Neutrophil (primary cell): ENCODE measurements around the gene TTYH3.

Experiments used
- H3K27ac ChIP-seq: fragments of 200-600 bp; sonication (generic); 2 replicates; pipeline ENCODE4 v1.5.1; 2016; ENCODE audit warnings: mild to moderate bottlenecking, moderate library complexity
- H3K27me3 ChIP-seq: fragments of 200-600 bp; sonication (generic); 2 replicates; pipeline ENCODE4 v1.6.0; 2016; ENCODE audit warnings: mild to moderate bottlenecking
- H3K36me3 ChIP-seq: fragments of 200-600 bp; sonication (generic); 2 replicates; pipeline ENCODE4 v1.5.1; 2017
- H3K4me1 ChIP-seq, 2 experiments: fragments of 200-600 bp in 1 of 2; sonication (generic) in 1 of 2; 1 replicate in 1 of 2; 2 replicates in 1 of 2; pipeline versions ENCODE4 v1.5.1 to v1.6.1; 2013 to 2016; ENCODE audit warnings: low read depth in 1 of 2, low read length in 1 of 2, mild to moderate bottlenecking in 1 of 2, moderate library complexity in 1 of 2; ENCODE audit not compliant: control insufficient read depth in 1 of 2, insufficient read depth in 1 of 2
- H3K4me3 ChIP-seq, 2 experiments: fragments of 200-600 bp in 1 of 2; sonication (generic) in 1 of 2; 1 replicate in 1 of 2; 2 replicates in 1 of 2; pipeline ENCODE4 v1.5.1; 2013 to 2016; ENCODE audit warnings: low read depth in 1 of 2, low read length in 1 of 2, mild to moderate bottlenecking in 1 of 2, moderate library complexity in 1 of 2
- H3K9me3 ChIP-seq: fragments of 200-600 bp; sonication (generic); 2 replicates; pipeline ENCODE4 v1.5.1; 2016
- TF ChIP-seq, protein P1 (sequence below): fragments of 200-600 bp; sonication (generic); IDR thresholded peaks from 2 replicates; pipeline ENCODE4 v1.5.1; 2016; ENCODE audit warnings: antibody characterized with exemption

The TTYH3 gene, protein sequence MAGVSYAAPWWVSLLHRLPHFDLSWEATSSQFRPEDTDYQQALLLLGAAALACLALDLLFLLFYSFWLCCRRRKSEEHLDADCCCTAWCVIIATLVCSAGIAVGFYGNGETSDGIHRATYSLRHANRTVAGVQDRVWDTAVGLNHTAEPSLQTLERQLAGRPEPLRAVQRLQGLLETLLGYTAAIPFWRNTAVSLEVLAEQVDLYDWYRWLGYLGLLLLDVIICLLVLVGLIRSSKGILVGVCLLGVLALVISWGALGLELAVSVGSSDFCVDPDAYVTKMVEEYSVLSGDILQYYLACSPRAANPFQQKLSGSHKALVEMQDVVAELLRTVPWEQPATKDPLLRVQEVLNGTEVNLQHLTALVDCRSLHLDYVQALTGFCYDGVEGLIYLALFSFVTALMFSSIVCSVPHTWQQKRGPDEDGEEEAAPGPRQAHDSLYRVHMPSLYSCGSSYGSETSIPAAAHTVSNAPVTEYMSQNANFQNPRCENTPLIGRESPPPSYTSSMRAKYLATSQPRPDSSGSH

DNA sequence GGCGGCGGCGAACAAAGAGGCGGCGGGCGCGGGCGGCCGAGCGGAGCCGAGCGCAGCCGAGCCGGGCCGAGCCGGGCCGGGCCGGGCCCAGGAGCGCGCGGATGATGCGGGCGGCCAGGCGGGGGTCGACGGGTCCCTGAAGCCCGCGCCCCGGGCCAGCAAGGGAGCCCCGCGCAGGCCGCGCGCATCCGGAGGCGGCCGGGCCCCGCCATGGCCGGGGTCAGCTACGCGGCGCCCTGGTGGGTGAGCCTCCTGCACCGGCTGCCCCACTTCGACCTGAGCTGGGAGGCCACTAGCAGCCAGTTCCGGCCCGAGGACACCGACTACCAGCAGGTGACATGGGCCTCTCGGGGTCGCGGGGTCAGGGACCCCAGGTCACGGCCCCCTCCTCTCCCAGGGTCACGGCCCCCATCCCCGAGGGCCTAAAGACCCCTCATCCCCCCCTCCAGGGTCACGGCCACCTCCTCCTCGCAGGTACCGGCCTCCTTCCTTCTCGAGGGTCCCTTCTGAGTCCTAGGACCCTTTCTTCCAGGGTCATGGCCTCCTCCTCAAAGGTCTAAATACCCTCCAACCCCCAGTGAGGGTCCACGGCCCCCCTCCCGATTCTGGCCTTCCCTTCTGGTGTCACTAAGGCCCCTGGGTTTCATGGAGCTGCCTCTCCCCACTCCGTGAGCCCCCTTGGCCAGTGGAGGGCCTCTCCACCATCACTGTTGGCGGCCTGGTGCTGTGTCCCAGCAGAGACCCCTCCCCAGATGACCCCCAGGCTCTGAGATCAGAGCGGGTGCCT, at the start of gene TTYH3:
TSS of gene TTYH3 (plus strand) at position 41 of the 787 bp plus-strand sequence. CDS start at position 211, 170 bp downstream.
- Histone ChIP-seq H3K4me3 (peak within 1 kb of the TSS; percentile 80), H3K9me3 (no peaks in the 10 kb centered on the region), H3K4me1 (peaks cover 21 to 28% of the 10 kb centered on the region in 2 experiments), H3K36me3 (no peaks in the 10 kb centered on the region), H3K27ac (peak within 1 kb of the TSS; percentile 55), H3K27me3 (peaks cover 25% of the 10 kb centered on the region)
- TF ChIP-seq, protein P1, sequence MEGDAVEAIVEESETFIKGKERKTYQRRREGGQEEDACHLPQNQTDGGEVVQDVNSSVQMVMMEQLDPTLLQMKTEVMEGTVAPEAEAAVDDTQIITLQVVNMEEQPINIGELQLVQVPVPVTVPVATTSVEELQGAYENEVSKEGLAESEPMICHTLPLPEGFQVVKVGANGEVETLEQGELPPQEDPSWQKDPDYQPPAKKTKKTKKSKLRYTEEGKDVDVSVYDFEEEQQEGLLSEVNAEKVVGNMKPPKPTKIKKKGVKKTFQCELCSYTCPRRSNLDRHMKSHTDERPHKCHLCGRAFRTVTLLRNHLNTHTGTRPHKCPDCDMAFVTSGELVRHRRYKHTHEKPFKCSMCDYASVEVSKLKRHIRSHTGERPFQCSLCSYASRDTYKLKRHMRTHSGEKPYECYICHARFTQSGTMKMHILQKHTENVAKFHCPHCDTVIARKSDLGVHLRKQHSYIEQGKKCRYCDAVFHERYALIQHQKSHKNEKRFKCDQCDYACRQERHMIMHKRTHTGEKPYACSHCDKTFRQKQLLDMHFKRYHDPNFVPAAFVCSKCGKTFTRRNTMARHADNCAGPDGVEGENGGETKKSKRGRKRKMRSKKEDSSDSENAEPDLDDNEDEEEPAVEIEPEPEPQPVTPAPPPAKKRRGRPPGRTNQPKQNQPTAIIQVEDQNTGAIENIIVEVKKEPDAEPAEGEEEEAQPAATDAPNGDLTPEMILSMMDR = no peak

DNA sequence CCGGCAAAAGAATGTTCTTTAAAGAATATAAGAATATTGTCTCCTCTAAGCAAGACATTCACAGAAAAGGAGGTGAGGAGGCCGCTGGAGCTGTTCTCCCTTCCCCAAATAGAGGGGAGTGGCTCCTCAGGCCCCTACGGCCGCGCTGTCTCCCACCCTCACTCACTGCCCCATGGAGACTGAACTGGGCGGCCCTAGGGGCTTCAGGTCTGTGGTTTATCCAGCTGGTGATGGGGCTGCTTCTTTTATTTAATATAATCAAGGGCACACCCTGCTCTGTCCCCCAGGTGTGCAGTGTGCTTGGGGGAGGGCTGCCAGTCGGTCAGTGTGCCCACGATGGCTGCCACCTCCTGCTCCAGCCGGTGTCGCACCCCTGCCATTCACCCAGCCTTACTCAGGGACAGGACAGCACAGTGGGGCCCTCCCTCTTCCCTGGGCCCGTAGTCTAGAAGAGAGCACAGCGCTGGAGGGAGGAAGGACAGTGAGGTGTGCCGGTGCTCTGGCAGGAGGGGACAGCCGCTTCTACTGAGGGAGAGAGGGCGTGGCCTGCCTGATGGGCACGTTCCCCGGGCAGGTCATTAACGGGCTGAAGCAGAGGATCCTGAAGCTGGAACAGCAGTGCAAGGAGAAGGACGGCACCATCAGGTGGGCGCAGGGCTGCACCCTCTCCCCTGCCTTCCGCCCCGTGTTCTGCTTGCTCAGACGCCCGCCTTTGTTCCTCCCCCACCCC, 49.6 kb upstream of the TTYH3 start:
- no peaks in the 10 kb centered on the region for H3K9me3 ChIP-seq
- H3K36me3 ChIP-seq = peaks cover 31% of the 10 kb centered on the region

DNA sequence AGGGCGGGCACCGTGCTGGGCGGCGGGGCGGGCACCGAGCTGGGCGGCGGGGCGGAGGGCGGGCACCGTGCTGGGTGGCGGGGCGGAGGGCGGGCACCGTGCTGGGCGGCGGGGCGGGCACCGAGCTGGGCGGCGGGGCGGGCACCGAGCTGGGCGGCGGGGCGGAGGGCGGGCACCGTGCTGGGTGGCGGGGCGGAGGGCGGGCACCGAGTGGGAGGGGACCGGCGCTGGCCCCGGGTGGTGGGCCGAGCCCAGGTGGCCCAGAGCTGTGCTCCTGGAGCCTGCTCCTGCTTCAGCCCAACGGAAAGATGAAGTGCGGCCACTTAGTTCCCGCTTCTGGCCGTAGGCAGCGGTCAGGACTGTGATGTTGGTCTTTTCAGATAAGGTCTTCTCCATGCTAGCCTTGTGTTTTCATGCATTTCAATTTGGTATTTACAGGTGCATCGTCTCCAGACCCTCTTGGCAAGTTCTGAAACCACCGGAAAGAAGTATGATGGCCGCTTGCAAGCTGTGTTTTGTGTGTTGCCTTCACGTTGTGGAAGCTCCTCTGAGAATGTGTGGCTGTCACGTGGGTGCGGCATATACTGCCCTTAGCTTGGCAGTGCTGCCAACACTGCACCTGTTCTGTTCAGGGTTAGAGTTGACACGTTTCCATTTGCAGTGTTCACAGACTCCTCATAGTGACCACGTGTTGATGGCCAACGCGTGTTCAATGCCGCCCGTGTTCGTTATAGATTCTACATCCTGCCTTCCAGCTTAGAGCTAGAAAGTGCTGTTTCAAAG, 47.8 kb upstream of the TTYH3 start:
- H3K27me3 ChIP-seq = no peaks in the 10 kb centered on the region
- no peak overlapping the region for H3K4me3 ChIP-seq
- TF ChIP-seq, protein P1 = no peak
- H3K27ac ChIP-seq = no peak overlapping the region
- peaks cover 32% of the 10 kb centered on the region for H3K36me3 ChIP-seq
- H3K4me1 ChIP-seq = no peaks in the 10 kb centered on the region
- H3K9me3 ChIP-seq = no peaks in the 10 kb centered on the region

More for the DNA sequence above, 49.6 kb upstream of the TTYH3 start:
- Histone ChIP-seq H3K27ac (no peak overlapping the region), H3K4me1 (no peaks in the 10 kb centered on the region), H3K27me3 (no peaks in the 10 kb centered on the region), H3K4me3 (no peak overlapping the region)
- TF ChIP-seq, protein P1 = no peak

DNA sequence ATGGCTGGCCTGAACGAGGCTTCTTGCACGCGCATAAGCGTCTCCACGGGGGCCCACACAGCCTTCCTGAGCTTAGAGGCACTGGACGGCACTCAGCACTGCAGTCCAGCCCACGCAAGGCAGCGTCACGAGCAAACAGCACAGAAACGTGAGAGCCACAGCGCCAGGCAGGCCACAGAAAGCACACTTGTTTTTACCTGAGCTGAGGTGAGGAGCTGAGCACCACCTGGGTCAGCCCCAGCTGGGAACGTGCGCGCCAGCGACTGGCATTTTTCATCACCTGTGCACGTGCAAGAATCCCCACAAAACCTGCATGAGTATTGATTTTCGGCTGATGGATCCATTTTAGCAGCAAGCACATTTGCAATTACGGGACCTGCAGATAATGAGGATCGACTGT, 46.3 kb upstream of the TTYH3 start:
- H3K27ac ChIP-seq = no peak overlapping the region
- H3K9me3 ChIP-seq = no peaks in the 10 kb centered on the region
- H3K27me3 ChIP-seq = no peaks in the 10 kb centered on the region
- H3K36me3 ChIP-seq = peaks cover 40% of the 10 kb centered on the region
- H3K4me3 ChIP-seq = no peak overlapping the region
- no peaks in the 10 kb centered on the region for H3K4me1 ChIP-seq
- TF ChIP-seq, protein P1 = no peak
